ENCODE measurements around the gene AQR. TPM values are rescaled to one million over a fixed set of nuclear protein-coding genes. Genes with fewer than 3 reads are reported as not detected.
A peak's percentile ranks its signal among the peaks of the same experiment; 100 is the strongest.

The AQR gene
- total RNA-seq, 1 experiment from 2014 or later, result 54.4 TPM

- Histone ChIP-seq H2BK5ac (ENCODE audit: insufficient read length, low read length) (no peak overlapping the region), H3K9me3 (ENCODE audit: control insufficient read depth, low read depth, low read length) (no peaks in the 10 kb centered on the region), H3K27me3 (ENCODE audit: insufficient read depth, low read length) (no peaks in the 10 kb centered on the region), H3K79me1 (ENCODE audit: insufficient read depth, low read depth, low read length, poor library complexity, severe bottlenecking) (no peaks in the 10 kb centered on the region), H2BK20ac (ENCODE audit: low read depth, low read length, poor library complexity, severe bottlenecking) (no peak overlapping the region), H2BK12ac (ENCODE audit: insufficient read length, low read depth, low read length) (no peak overlapping the region), H3K9ac (ENCODE audit: extremely low read depth, insufficient read length, low read length) (no peak overlapping the region), H2BK120ac (ENCODE audit: low read depth, low read length, poor library complexity, severe bottlenecking) (no peak overlapping the region), H4K5ac (ENCODE audit: insufficient read length, low read depth, low read length) (no peak overlapping the region), H2AFZ (ENCODE audit: low read length) (no peak overlapping the region), H3K14ac (ENCODE audit: insufficient read depth, low read length) (no peak overlapping the region), H3T11ph (ENCODE audit: low read length) (no peak overlapping the region), H4K20me1 (ENCODE audit: control insufficient read depth, insufficient read depth, insufficient read length) (no peaks in the 10 kb centered on the region), H3K23me2 (ENCODE audit: insufficient read length, low read depth, low read length, poor library complexity, severe bottlenecking) (no peaks in the 10 kb centered on the region), H4K91ac (ENCODE audit: insufficient read length, low read depth, low read length) (no peak overlapping the region), H3K18ac (ENCODE audit: insufficient read length, low read depth, low read length) (no peak overlapping the region), H3K23ac (ENCODE audit: insufficient read length, low read depth, low read length) (no peak overlapping the region), H2AK5ac (ENCODE audit: insufficient read length, low read length) (no peak overlapping the region), H3K4me1 (ENCODE audit: insufficient read depth, low read length) (peaks cover 3% of the 10 kb centered on the region; the same call in 1 of the 2 replicates), H3K79me2 (ENCODE audit: insufficient read depth, low read length) (no peaks in the 10 kb centered on the region), H3K27ac (ENCODE audit: insufficient read length, low read depth, low read length) (no peak overlapping the region), H3K56ac (ENCODE audit: insufficient read length, low read depth, low read length) (no peak overlapping the region), H4K8ac (replicated peaks; ENCODE audit: insufficient read length, low read depth, low read length) (no peak overlapping the region), H2BK15ac (ENCODE audit: low read depth, low read length) (peak overlapping the region; percentile 97), H3K4me2 (ENCODE audit: insufficient read depth, insufficient read length, low read length) (no peak overlapping the region), H3K4ac (ENCODE audit: low read depth, low read length) (no peak overlapping the region)
- DNase-seq, result no peak
- H3K4me1 Mint-ChIP-seq, result peaks cover 25 to 31% of the 10 kb centered on the region in 2 experiments
- H3K27ac Mint-ChIP-seq, result no peak overlapping the region
- no peaks in the 10 kb centered on the region for H3K36me3 Mint-ChIP-seq (ENCODE audit: insufficient read depth in 1 of 3, low read depth in 3 of 3)
- no peaks in the 10 kb centered on the region; a peak in 1 of 5 replicates for H3K9me3 Mint-ChIP-seq
- TF ChIP-seq CTCF (conservative IDR thresholded peaks at IDR 0.05), result no peak
- no peaks in the 10 kb centered on the region; the same call in 1 of the 2 replicates for H3K27me3 Mint-ChIP-seq (ENCODE audit: low read depth)
- H3K4me3 Mint-ChIP-seq, result no peak overlapping the region
- WGBS (ENCODE audit: extremely low coverage, insufficient read length, low lambda C conversion rate), result no CpG with 5 or more reads among the region's 7 CpGs
Measured at GRCh38 chr15:34999906-35000305, 30.4 kb upstream of the AQR start.
